NCI-H748 (cell line): ENCODE results near the gene SLC39A11.
"Not testable (repeated sequence)": the region's sequence is repeated elsewhere in the genome, so short reads cannot be mapped to it uniquely, and the experiment has no call there.

ENCODE experiments used
- DNase-seq: peaks from one replicate; lab custom pipeline; 2025; ENCODE audit not compliant: unreplicated experiment; lab: John Stamatoyannopoulos, UW

Gene SLC39A11

DNA sequence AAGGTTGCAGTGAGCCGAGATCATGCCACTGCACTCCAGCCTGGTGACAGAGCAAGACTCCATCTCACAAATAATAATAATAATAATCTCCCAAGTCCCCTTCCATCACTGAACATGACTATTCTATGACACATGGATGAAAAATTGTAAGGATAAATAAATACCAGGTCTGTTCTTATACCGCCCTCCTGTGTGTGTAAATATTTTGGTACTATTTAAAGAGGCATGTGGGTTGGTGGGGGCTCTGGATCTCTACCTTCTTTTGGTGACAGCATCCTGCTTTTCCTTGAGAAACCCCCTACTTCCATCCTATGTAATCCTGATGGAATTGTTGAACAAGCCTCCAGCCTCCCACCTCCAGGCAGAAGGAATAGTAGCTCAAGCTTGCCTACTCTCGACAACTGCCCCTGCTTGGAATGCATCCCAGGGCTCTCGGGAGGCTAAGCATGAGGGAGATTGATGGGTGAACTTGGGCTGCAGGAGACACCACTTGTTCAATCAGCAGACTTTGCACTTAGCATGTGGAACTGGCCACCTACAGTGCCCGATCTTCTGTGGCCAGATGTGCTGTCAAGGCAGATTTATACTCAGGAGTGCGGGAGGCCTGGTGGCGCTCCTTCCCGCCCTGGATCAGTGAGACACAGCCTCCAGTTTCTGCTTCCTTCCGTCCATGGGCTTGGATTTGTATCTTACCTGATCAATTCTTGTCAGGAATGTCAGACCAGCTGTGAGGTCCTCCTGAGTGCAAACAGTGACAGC lies 287.4 kb downstream of the SLC39A11 start:
- no peak for DNase-seq

DNA sequence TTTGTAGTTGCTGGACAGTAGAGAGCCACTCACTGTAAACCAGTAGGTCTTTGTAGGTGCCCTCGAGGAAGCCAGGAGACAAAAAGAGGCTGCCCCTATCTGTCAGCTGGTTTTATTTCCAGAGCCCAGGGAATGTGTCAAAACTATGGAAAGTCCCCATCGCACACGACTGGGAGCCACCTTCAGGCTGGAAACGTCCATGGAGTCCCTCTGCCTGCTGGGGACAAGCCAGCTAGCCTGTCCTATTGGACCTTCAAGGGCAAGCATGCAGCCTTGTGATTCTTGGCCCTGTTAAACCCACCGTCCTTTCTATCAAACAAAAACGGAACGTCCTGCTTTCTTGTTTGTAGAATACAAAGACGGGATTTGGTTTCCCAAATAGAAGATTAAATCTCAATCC lies 289.8 kb downstream of the SLC39A11 start:
- DNase-seq, result no peak

DNA sequence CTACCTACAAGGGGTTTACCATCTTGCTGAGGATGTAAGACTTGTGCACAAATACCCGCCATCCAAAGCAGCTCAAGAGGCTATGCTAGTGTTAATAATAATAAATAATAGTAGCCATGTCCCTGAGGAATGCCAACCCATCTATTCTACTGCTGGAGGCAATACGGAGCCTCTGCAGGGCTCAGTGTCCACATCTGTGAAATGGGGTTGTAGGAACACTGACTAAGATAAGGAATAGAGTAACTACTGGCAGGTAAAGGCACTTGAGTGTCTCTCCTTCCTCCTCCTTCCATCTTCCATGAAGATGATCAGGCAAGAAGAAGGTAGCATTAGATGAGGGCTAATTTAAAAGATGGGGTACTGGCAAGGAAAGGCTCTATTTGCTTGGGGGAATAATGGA lies 295.3 kb downstream of the SLC39A11 start:
- DNase-seq, result no peak

- DNase-seq, result no peak
These were observed 296.5 kb downstream of the SLC39A11 start for GRCh38 chr17:72795941-72796340.

DNA sequence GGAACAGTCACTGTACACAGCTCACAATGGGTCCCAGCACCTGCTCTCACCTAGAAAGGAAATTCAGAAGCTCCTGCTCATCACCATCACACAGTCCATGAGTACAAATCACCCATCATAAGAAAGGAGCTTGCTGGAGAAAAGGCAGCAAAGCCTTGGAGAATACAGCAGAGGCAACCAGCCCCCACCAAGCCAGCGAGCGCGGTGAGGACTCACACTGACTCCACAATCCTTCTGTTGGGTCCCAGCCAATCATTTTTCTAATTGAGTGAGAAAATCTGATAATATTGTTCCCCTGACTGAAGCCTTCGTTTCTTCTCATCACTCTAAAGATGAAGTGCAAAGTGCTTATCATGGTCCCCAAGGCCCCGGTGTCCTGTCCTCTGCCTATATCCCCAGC lies 298.3 kb downstream of the SLC39A11 start:
- no peak for DNase-seq

DNA sequence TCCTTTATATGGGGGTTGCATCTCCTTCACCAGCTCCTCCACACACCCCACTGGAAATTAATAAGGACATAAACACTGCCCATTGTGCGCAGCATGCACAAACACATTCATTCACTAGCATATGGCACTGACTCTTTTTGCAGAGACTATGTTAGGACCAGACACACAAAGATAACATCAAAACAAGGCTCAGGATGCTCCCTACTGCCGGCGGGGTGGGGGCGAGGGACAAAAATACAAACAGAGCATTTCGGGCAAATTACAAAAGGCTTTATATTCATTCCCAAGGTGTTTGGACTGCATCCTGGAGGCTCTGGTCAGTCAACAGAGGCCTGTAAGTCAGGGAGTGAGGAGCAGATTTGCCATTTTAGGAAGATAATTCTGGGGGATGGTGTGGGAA lies 299.7 kb downstream of the SLC39A11 start:
- DNase-seq, result no peak

DNA sequence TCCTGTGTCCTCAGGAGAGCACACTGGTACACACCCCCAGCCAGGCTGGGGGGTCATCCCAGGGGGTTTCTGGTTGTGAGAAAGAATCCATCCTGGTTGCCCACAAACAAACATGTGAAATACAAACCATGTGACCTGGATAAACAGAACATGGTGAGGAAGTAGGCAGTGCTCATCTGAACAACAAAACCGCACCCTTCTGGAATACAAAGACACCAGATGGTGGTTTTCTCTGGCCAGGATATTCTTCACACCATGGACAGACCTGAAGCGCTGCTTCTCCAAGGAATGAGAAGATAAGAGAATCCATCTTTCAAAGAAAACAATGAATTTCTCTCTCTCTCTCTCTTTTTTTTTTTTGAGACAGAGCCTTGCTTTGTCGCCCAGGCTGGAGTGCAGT lies 302.3 kb downstream of the SLC39A11 start:
- DNase-seq, result peak; percentile 40

DNA sequence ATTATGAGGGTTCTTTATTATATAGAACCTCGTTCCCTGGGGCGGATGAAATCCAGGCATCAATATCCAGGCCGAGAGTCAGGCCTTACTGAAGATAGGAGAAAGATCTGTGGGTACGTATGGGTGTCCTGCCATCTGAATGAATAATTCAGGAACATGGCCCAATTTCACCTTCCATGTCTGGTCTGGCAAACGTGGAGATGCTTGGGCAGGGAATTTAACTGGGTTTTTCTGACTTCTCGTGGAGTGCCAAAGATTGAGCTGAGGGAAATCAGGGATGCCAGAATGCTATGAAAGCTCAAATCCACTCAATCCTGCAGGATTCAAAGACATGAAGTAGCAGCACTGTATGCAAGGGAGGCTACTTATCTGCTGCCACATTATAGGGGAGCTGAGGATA lies 302.8 kb downstream of the SLC39A11 start:
- no peak for DNase-seq

GRCh38 chr17:72788950-72789585 lies 303.4 kb downstream of the SLC39A11 start:
- DNase-seq, result peak; percentile 69

DNA sequence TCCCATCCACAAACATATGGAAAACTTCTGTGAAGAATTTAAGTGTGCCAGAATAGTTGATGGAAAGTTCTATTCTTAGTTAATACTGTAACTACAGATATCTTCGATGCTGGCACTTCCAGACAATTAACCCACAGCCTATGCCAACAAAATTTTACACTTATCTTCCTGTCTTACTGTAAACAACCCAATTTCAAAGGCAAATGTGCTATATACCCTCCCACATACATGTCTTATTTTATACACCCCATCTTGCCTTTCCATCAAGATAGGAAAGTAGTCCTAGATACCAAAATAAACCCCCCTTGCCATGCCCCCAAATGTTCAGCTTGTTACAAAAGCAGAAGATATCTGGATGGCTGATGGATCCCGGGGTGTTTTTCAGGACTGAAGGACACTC lies 306.3 kb downstream of the SLC39A11 start:
- DNase-seq, result no peak

GRCh38 chr17:72782985-72783701 lies 309.3 kb downstream of the SLC39A11 start:
- no peak for DNase-seq

DNA sequence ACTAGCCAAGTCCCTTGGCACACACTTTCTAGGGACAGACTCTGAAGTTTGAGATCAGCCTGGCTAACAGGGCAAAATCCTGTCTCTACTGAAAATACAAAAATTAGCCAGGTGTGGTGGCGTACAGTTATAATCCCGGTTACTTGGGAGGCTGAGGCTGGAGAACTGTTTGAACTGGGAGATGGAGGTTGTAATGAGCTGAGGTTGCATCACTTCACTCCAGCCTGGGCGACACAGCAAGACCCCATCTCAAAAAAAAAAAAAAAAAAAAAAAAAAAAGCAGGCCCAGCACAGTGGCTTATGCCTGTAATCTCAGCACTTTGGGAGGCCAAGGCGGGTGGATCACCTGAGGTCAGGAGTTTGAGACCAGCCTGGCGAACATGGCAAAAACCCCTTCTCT lies 310.1 kb downstream of the SLC39A11 start:
- not testable (repeated sequence) for DNase-seq

GRCh38 chr17:72778169-72779151 lies 314.0 kb downstream of the SLC39A11 start:
- no peak for DNase-seq

- peak; percentile 39 for DNase-seq
These were observed 316.6 kb downstream of the SLC39A11 start for GRCh38 chr17:72775919-72776318.

DNA sequence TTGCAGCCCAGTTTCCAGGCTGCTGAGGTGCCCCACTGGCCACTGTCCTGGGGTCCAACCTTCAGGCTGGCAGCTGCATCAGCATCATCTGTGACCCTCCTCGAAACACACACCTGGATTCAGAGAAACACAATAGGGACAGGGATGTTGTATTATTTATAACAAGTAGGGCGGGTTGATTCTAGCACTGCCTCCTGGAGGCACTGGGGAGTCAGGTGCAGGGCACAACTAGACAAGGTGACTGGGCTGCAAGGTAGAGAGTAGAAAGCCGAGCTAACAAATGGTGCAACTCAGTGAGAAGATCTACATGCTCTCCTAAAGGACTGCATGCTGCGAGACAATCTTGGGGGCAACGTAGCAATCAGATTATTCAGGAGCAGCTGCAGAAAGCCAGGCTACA lies 317.3 kb downstream of the SLC39A11 start:
- DNase-seq, result no peak

- peak; percentile 49 for DNase-seq
These were observed 318.3 kb downstream of the SLC39A11 start for GRCh38 chr17:72774236-72774635.

- DNase-seq, result not testable (repeated sequence)
These were observed 319.3 kb downstream of the SLC39A11 start for GRCh38 chr17:72773225-72773624.

DNA sequence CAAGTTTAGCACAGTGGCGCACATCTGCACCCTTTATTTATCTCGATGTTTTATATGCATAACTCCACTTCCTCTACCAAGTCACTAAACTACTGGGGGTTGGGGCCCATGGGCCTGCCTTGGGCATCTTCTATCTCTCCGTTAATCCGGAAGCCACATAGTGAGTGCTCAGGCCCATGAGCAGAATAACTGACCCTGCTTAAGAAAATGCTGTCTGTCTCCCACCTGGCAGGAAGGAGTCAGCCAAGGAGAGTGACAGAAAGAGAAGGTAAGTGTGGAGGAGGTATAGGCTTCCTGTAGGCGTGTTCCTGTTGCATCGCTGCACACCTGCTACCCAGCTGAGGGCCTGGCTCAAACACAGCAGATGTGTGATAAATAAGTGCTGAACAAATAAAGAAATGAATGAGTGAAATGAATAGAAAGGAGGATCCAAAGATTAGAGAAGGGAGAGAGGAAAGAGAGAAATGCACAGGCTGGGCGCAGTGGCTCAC lies 320.1 kb downstream of the SLC39A11 start:
- DNase-seq, result peak; percentile 19

- no peak for DNase-seq
These were observed 320.8 kb downstream of the SLC39A11 start for GRCh38 chr17:72771734-72772133.

DNA sequence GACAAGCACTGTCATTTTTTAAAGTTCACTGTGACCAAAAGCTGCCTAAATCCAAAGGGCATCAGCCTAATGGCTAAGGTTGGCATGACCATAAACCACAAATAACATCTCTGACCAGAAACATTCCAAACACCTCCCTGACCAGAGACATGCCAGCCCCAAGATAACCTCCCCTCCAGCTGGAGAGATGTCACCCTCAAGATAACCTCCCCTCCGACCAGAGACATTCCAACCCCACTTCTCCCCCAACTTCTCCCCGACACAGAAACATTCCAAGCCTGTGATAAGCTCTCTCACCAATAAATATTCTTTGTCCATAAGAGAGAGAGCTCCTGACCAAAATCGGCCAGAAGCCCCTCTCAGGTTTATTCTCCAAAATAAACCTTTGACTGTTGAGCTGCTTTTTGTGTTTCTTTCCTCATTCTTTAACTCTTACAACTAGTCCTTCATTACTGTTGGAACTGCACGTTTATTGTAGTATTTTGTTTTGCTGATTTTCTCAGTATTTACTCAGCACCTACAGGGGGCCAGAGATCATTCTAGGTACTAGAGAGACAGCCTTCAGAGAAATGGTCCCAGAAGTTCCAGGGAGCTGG lies 325.6 kb downstream of the SLC39A11 start:
- DNase-seq, result no peak
